Motor neuron (in vitro differentiated cells): ENCODE data around the gene RNF225. TPM values are rescaled to one million over a fixed set of nuclear protein-coding genes. Genes with fewer than 3 reads are reported as not detected.

Experiments used
- ATAC-seq, 8 experiments: fragments of 200-7000 bp; cut with Tn5 transposase; replicated peaks in 6 of 8; 2 replicates each; pipeline ENCODE4 v1.8.0; 2021; ENCODE audit warnings: mild to moderate bottlenecking in 8 of 8, moderate library complexity in 8 of 8
- H3K27ac ChIP-seq, 2 donors: fragments of 250-450 bp; sonication (Bioruptor Pico); 2 replicates each; pipeline ENCODE4 v1.9.0; 2021; ENCODE audit warnings: antibody characterized with exemption in 2 of 2, mild to moderate bottlenecking in 2 of 2, moderate library complexity in 1 of 2
- H3K4me1 ChIP-seq, 2 donors: fragments of 250-450 bp; sonication (Bioruptor Pico); replicated peaks in 1 of 2; 2 replicates each; pipeline ENCODE4 v1.6.1; 2021; ENCODE audit warnings: antibody characterized with exemption in 2 of 2, mild to moderate bottlenecking in 2 of 2, moderate library complexity in 1 of 2
- H3K4me3 ChIP-seq, 5 donors: fragments of 250-450 bp; sonication (Bioruptor Pico); 2 replicates each; pipeline ENCODE4 v1.9.0; 2021; ENCODE audit warnings: antibody characterized with exemption in 5 of 5, mild to moderate bottlenecking in 5 of 5, moderate library complexity in 4 of 5
- WGBS, 10 experiments: fragments of 450-650 bp; shearing (Covaris generic); methylation state at CpG; one replicate each; pipeline ENCODE4 v1.0.0; 2022; 5-methylcytosine and 5-hydroxymethylcytosine counted together
- in situ Hi-C, 9 experiments: fragments of 400-800 bp; cut with MboI; loops; one replicate each; pipeline ENCODE4 v1.15.0; 2021; ENCODE audit warnings: low sequenced_read_pairs in 9 of 9, low pct_unique_long_range_greater_than_20kb in 2 of 9; ENCODE audit not compliant: unreplicated experiment in 9 of 9
- total RNA-seq, 8 experiments: library from RNA; unstranded; fragments of 300-600 nt; gene quantifications; 2 replicates each; pipeline versions ENCODE4 v1.2.3 to v1.2.4, GENCODE V29; 2022

The RNF225 gene
- total RNA-seq, 8 experiments from 2014 or later: not detected

GRCh38 chr19:58354478-58355030 lies 40.9 kb upstream of the RNF225 start:
- H3K4me3 ChIP-seq: no peak overlapping the region
- H3K4me1 ChIP-seq: peaks cover 0 to 5% of the 10 kb centered on the region in 2 donors
- no peak overlapping the region for H3K27ac ChIP-seq
- ATAC-seq: no peak
- in situ Hi-C loops: no loop called here
- 29 to 100% (median 38%) methylated on average over 1 to 3 of the region's 6 CpGs; no CpG with 5 or more reads in 6 of the 10 experiments for WGBS, 10 experiments

- no peak overlapping the region for H3K27ac ChIP-seq
- in situ Hi-C loops: no loop called here
- H3K4me1 ChIP-seq: peaks cover 0 to 5% of the 10 kb centered on the region in 2 donors
- WGBS, 10 experiments: 40 to 100% (median 93%) methylated on average over 1 to 5 of the region's 10 CpGs; no CpG with 5 or more reads in 2 of the 10 experiments
- ATAC-seq: no peak
- no peak overlapping the region for H3K4me3 ChIP-seq
Measured at GRCh38 chr19:58355215-58355796, 40.1 kb upstream of the RNF225 start.

- ATAC-seq: peak in 2 of 8 experiments; percentile 41 to 70
- H3K4me3 ChIP-seq: no peak overlapping the region
- H3K4me1 ChIP-seq: peaks cover 3 to 6% of the 10 kb centered on the region in 2 donors
- H3K27ac ChIP-seq: no peak overlapping the region
- 4 to 100% (median 84%) methylated on average over 1 to 23 of the region's 94 CpGs; no CpG with 5 or more reads in 5 of the 10 experiments for WGBS, 10 experiments
- in situ Hi-C loops: no loop called here
Measured at GRCh38 chr19:58355908-58356765, 39.3 kb upstream of the RNF225 start.

GRCh38 chr19:58356766-58357480 lies 38.5 kb upstream of the RNF225 start:
- ATAC-seq: peak in 2 of 8 experiments; percentile 32 to 34
- in situ Hi-C loops: no loop called here
- 0 to 100% (median 70%) methylated on average over 1 to 3 of the region's 75 CpGs; no CpG with 5 or more reads in 6 of the 10 experiments for WGBS, 10 experiments

GRCh38 chr19:58357481-58358145 lies 37.8 kb upstream of the RNF225 start:
- ATAC-seq: no peak
- H3K4me3 ChIP-seq: no peak overlapping the region
- 40 to 100% (median 66%) methylated on average over 1 to 6 of the region's 19 CpGs; no CpG with 5 or more reads in 6 of the 10 experiments for WGBS, 10 experiments
- in situ Hi-C loops: no loop called here
- no peak overlapping the region for H3K27ac ChIP-seq
- peaks cover 8 to 10% of the 10 kb centered on the region in 2 donors for H3K4me1 ChIP-seq

More at GRCh38 chr19:58356766-58357480, 38.5 kb upstream of the RNF225 start:
- Histone ChIP-seq H3K27ac (no peak overlapping the region), H3K4me1 (peaks cover 8 to 10% of the 10 kb centered on the region in 2 donors), H3K4me3 (no peak overlapping the region)

GRCh38 chr19:58361900-58362271 lies 33.6 kb upstream of the RNF225 start:
- 0 to 6% (median 2%) methylated on average over 2 to 17 of the region's 28 CpGs; no CpG with 5 or more reads in 6 of the 10 experiments for WGBS, 10 experiments

GRCh38 chr19:58362272-58362994 lies 33.0 kb upstream of the RNF225 start, which contains the start of gene ZNF497:
ZNF497 (minus strand) TSS chr19:58362751; CDS start chr19:58357635, 5,116 bp downstream.
- peaks cover 8 to 10% of the 10 kb centered on the region in 2 donors for H3K4me1 ChIP-seq
- 0% methylated on average over 1 to 11 of the region's 74 CpGs; no CpG with 5 or more reads in 6 of the 10 experiments for WGBS, 10 experiments
- ATAC-seq: peak; percentile 86 to 93 (median 92)
- peak within 1 kb of the TSS; percentile 95 for H3K27ac ChIP-seq
- in situ Hi-C loops: no loop called here
- peak within 1 kb of the TSS; percentile 48 to 81 (median 68) for H3K4me3 ChIP-seq

More at GRCh38 chr19:58361900-58362271, 33.6 kb upstream of the RNF225 start:
- Histone ChIP-seq H3K4me3 (peak overlapping the region; percentile 48 to 81 (median 68)), H3K27ac (peak overlapping the region; percentile 95), H3K4me1 (peaks cover 8 to 10% of the 10 kb centered on the region in 2 donors)
- peak; percentile 9 to 33 (median 18) for ATAC-seq
- in situ Hi-C loops: no loop called here

- WGBS, 10 experiments: 48 to 100% (median 97%) methylated on average over 1 to 4 of the region's 5 CpGs; no CpG with 5 or more reads in 2 of the 10 experiments
- in situ Hi-C loops: no loop called here
- Histone ChIP-seq H3K27ac (no peak overlapping the region), H3K4me1 (peaks cover 5 to 8% of the 10 kb centered on the region in 2 donors), H3K4me3 (no peak overlapping the region)
- no peak for ATAC-seq
Measured at GRCh38 chr19:58364146-58364545, 31.3 kb upstream of the RNF225 start.

GRCh38 chr19:58366585-58367430 lies 28.6 kb upstream of the RNF225 start:
- Histone ChIP-seq H3K27ac (no peak overlapping the region), H3K4me3 (no peak overlapping the region), H3K4me1 (peaks cover 0 to 3% of the 10 kb centered on the region in 2 donors)
- no peak for ATAC-seq
- WGBS, 10 experiments: 40 to 100% (median 100%) methylated on average over 1 to 5 of the region's 32 CpGs; no CpG with 5 or more reads in 4 of the 10 experiments
- in situ Hi-C loops: no loop called here

- peaks cover 0 to 3% of the 10 kb centered on the region in 2 donors for H3K4me1 ChIP-seq
- in situ Hi-C loops: no loop called here
- H3K27ac ChIP-seq: no peak overlapping the region
- peak in 2 of 8 experiments; percentile 10 to 14 for ATAC-seq
- WGBS, 10 experiments: 23 to 98% (median 97%) methylated on average over 7 to 32 of the region's 106 CpGs; no CpG with 5 or more reads in 5 of the 10 experiments
- H3K4me3 ChIP-seq: no peak overlapping the region
Measured at GRCh38 chr19:58367698-58368454, 27.6 kb upstream of the RNF225 start.
